Measurements from ENCODE around the gene RANBP2.
"Not testable (repeated sequence)": the region's sequence is repeated elsewhere in the genome, so short reads cannot be mapped to it uniquely, and the experiment has no call there.

RANBP2 gene

DNA sequence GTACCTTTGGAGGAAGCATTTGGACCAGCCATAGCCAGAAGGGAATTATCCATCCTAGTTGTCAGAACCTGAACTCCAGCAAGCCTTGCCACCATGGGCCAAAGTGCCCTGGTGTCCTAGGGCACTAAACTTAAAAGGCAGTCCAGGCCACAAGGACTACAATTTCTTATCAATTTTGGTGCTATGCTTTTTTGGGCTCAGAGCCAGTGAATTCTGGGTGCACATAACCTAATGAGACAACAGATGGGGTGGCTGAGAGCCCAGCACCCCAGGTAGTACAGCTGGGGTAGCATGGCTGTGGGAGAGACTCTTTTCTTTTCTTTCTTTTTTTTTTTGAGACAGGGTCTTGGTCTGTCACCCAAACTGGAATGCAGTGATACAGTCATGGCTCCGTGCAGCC, 14.4 kb upstream of the RANBP2 start:
- H3K36me3 ChIP-seq (ENCODE audit: control insufficient read depth, insufficient read depth, low read length) = no peaks in the 10 kb centered on the region
- no peak overlapping the region for H3K9ac ChIP-seq (ENCODE audit: low read length)
- no peak overlapping the region for H3K27ac ChIP-seq (ENCODE audit: low read depth, low read length)
- no peaks in the 10 kb centered on the region for H3K27me3 ChIP-seq (ENCODE audit: control insufficient read depth, insufficient read depth, low read length)
- no peak overlapping the region for H3K4me3 ChIP-seq (ENCODE audit: low read length)
- H3K4me1 ChIP-seq (ENCODE audit: control insufficient read depth, insufficient read depth, low read length) = no peaks in the 10 kb centered on the region

DNA sequence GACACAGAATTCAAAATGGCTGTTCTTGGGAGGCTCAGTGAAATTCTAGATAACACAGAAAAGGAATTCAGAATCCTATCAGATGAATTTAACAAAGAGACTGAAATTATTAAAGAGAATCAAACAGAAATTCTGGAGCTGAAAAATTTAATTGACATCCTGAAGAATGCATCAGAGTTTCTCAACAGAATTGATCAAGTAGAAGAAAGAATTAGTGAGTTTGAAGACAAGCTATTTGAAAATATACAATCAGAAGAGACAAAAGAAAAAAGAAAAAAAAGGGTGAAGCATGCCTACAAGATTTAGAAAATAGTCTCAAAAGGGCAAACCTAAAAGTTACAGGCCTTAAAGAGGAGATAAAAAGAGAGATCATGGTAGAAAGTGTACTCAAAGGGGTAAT, 12.0 kb upstream of the RANBP2 start:
- no peak overlapping the region for H3K4me3 ChIP-seq (ENCODE audit: low read length)
- no peaks in the 10 kb centered on the region for H3K27me3 ChIP-seq (ENCODE audit: control insufficient read depth, insufficient read depth, low read length)
- H3K27ac ChIP-seq (ENCODE audit: low read depth, low read length) = no peak overlapping the region
- H3K9ac ChIP-seq (ENCODE audit: low read length) = no peak overlapping the region
- no peaks in the 10 kb centered on the region for H3K4me1 ChIP-seq (ENCODE audit: control insufficient read depth, insufficient read depth, low read length)
- no peaks in the 10 kb centered on the region for H3K36me3 ChIP-seq (ENCODE audit: control insufficient read depth, insufficient read depth, low read length)

DNA sequence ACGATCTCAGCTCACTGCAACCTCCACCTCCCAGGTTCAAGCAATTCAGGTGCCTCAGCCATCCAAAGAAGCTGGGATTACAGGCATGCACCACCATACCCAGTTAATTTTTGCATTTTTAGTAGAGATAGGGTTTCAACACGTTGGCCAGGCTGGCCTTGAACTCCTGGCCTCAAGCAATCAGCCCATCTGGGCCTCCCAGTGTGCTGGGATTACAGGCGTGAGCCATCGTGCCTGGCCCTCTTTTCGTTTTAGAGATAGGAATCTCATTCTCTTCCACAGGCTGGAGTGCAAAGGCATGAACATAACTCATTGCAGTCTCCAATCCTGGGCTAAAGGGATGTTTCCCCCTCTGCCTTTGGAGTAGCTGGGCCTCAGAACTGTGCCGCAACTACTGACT, 2.3 kb upstream of the RANBP2 start:
- H3K27ac ChIP-seq (ENCODE audit: low read depth, low read length); H3K27me3 ChIP-seq (ENCODE audit: control insufficient read depth, insufficient read depth, low read length): not testable (repeated sequence)

DNA sequence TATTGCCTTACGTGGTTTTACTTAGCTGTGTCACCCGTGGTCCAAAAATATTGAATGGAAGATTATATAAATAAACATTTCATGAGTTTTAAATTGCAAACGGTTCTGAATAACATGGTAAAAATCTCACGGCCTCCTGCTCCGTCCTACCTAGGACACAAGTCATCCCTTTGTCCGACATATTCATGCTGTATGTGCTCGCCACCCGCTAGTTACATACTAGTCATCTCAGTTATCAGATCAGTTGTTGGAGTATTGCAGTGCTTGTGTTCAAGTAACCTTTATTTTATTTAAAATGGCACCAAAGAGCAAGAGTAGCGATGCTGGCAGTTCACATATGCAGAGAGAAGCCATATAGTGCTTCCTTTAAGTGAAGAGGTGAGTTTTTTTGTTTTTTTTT, 6.8 kb downstream of the RANBP2 start:
- not testable (repeated sequence) for H3K4me3 ChIP-seq (ENCODE audit: low read length); H3K27ac ChIP-seq (ENCODE audit: low read depth, low read length); H3K4me1 ChIP-seq (ENCODE audit: control insufficient read depth, insufficient read depth, low read length); H3K36me3 ChIP-seq (ENCODE audit: control insufficient read depth, insufficient read depth, low read length); H3K9ac ChIP-seq (ENCODE audit: low read length); H3K27me3 ChIP-seq (ENCODE audit: control insufficient read depth, insufficient read depth, low read length)

More for the DNA sequence above, 2.3 kb upstream of the RANBP2 start:
- H3K4me1 ChIP-seq (ENCODE audit: control insufficient read depth, insufficient read depth, low read length); H3K9ac ChIP-seq (ENCODE audit: low read length); H3K4me3 ChIP-seq (ENCODE audit: low read length); H3K36me3 ChIP-seq (ENCODE audit: control insufficient read depth, insufficient read depth, low read length): not testable (repeated sequence)

DNA sequence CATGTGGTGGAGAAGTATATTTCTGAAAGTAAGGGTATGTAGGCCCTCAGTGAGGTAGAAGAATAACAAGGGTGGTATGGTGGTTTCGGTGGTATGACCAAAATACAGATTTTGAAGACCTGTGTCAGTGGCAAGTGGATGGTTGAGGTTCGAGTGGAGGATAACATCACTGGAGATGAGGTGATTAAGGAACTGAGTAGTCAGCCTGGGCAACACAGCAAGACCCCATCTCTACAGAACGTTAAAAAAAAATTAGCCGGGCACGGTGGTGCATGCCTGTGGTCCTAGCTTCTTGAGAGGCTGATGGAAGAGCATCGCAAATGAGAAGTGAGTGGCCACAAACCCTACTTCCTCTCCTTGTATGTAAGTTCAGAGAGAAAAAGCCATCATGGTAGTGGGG, 15.4 kb downstream of the RANBP2 start:
- H3K9ac ChIP-seq (ENCODE audit: low read length) = not testable (repeated sequence)

DNA sequence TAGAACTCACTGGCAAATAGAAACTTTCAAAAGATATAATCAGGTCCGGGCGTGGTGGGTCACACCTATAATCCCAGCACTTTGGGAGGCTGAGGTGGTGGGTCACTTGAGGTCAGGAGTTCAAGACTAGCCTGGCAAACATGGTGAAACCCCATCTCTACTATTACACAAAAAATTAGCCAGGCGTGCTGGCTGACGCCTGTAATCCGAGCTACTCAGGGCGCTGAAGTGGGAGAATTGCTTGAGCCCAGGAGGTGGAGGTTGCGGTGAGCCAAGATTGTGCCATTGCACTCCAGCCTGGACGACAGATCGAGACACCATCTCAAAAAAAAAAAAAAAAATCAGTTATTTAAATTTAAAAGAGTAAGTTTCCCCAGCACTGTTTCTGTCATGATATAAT, 38.7 kb downstream of the RANBP2 start:
- not testable (repeated sequence) for H3K4me3 ChIP-seq (ENCODE audit: low read length); H3K27ac ChIP-seq (ENCODE audit: low read depth, low read length); H3K36me3 ChIP-seq (ENCODE audit: control insufficient read depth, insufficient read depth, low read length); H3K27me3 ChIP-seq (ENCODE audit: control insufficient read depth, insufficient read depth, low read length); H3K4me1 ChIP-seq (ENCODE audit: control insufficient read depth, insufficient read depth, low read length); H3K9ac ChIP-seq (ENCODE audit: low read length)

More for the DNA sequence above, 15.4 kb downstream of the RANBP2 start:
- H3K4me3 ChIP-seq (ENCODE audit: low read length); H3K27ac ChIP-seq (ENCODE audit: low read depth, low read length); H3K36me3 ChIP-seq (ENCODE audit: control insufficient read depth, insufficient read depth, low read length); H3K4me1 ChIP-seq (ENCODE audit: control insufficient read depth, insufficient read depth, low read length); H3K27me3 ChIP-seq (ENCODE audit: control insufficient read depth, insufficient read depth, low read length): not testable (repeated sequence)

DNA sequence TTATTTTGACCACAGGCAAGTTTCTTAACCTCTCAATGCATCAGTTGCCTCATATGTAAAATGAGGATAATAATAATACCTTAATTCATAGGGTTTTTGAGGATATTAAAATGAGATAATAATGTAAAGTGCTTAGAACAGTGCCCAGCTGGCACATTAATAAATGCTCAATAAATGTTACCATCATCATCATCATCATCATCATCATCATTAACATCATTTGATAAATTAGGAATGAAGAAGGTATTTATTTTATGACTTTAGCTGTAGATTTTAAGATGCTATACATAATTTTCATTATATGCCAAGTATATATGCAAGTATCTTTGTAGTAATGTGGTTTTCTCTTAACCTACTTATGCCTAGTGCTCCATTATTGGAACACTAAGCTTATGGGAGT, 43.3 kb downstream of the RANBP2 start:
- not testable (repeated sequence) for H3K4me1 ChIP-seq (ENCODE audit: control insufficient read depth, insufficient read depth, low read length); H3K9ac ChIP-seq (ENCODE audit: low read length); H3K27me3 ChIP-seq (ENCODE audit: control insufficient read depth, insufficient read depth, low read length); H3K27ac ChIP-seq (ENCODE audit: low read depth, low read length); H3K4me3 ChIP-seq (ENCODE audit: low read length)
- peaks cover 23% of the 10 kb centered on the region for H3K36me3 ChIP-seq (ENCODE audit: control insufficient read depth, insufficient read depth, low read length)

DNA sequence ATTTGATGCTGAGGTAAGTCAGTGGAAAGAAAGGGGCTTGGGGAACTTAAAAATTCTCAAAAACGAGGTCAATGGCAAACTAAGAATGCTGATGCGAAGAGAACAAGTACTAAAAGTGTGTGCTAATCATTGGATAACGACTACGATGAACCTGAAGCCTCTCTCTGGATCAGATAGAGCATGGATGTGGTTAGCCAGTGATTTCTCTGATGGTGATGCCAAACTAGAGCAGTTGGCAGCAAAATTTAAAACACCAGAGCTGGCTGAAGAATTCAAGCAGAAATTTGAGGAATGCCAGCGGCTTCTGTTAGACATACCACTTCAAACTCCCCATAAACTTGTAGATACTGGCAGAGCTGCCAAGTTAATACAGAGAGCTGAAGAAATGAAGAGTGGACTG, 47.4 kb downstream of the RANBP2 start:
- peaks cover 19% of the 10 kb centered on the region for H3K36me3 ChIP-seq (ENCODE audit: control insufficient read depth, insufficient read depth, low read length)
- not testable (repeated sequence) for H3K27ac ChIP-seq (ENCODE audit: low read depth, low read length); H3K4me3 ChIP-seq (ENCODE audit: low read length); H3K27me3 ChIP-seq (ENCODE audit: control insufficient read depth, insufficient read depth, low read length); H3K4me1 ChIP-seq (ENCODE audit: control insufficient read depth, insufficient read depth, low read length); H3K9ac ChIP-seq (ENCODE audit: low read length)

DNA sequence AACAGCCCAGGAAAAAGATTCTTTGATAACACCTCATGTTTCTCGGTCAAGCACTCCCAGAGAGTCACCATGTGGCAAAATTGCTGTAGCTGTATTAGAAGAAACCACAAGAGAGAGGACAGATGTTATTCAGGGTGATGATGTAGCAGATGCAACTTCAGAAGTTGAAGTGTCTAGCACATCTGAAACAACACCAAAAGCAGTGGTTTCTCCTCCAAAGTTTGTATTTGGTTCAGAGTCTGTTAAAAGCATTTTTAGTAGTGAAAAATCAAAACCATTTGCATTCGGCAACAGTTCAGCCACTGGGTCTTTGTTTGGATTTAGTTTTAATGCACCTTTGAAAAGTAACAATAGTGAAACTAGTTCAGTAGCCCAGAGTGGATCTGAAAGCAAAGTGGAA, 48.6 kb downstream of the RANBP2 start:
- not testable (repeated sequence) for H3K27ac ChIP-seq (ENCODE audit: low read depth, low read length)

DNA sequence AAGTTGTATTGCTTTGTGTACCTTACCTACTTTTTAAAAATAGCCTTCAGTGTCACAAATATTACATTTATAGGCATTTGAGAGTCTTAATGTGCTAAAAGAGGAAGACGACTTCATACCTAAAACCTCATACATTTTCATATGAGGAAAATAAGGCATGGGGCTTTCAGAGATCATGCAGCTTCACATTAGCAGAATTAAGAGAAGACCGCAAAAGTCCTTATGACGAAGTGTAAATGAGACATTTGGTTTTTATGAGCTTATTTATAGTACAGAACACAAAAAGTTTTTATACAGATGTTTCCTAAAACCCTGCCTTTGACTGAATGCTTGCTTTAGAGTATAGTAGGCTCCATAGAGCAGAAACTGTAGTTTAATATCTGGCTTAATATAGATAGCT, 57.2 kb downstream of the RANBP2 start:
- Histone ChIP-seq H3K27ac (ENCODE audit: low read depth, low read length) (no peak overlapping the region), H3K27me3 (ENCODE audit: control insufficient read depth, insufficient read depth, low read length) (no peaks in the 10 kb centered on the region), H3K4me3 (ENCODE audit: low read length) (no peak overlapping the region), H3K4me1 (ENCODE audit: control insufficient read depth, insufficient read depth, low read length) (no peaks in the 10 kb centered on the region), H3K36me3 (ENCODE audit: control insufficient read depth, insufficient read depth, low read length) (peaks cover 9% of the 10 kb centered on the region), H3K9ac (ENCODE audit: low read length) (no peak overlapping the region)

More for the DNA sequence above, 48.6 kb downstream of the RANBP2 start:
- not testable (repeated sequence) for H3K4me1 ChIP-seq (ENCODE audit: control insufficient read depth, insufficient read depth, low read length); H3K4me3 ChIP-seq (ENCODE audit: low read length); H3K9ac ChIP-seq (ENCODE audit: low read length); H3K27me3 ChIP-seq (ENCODE audit: control insufficient read depth, insufficient read depth, low read length)
- H3K36me3 ChIP-seq (ENCODE audit: control insufficient read depth, insufficient read depth, low read length) = peaks cover 19% of the 10 kb centered on the region

DNA sequence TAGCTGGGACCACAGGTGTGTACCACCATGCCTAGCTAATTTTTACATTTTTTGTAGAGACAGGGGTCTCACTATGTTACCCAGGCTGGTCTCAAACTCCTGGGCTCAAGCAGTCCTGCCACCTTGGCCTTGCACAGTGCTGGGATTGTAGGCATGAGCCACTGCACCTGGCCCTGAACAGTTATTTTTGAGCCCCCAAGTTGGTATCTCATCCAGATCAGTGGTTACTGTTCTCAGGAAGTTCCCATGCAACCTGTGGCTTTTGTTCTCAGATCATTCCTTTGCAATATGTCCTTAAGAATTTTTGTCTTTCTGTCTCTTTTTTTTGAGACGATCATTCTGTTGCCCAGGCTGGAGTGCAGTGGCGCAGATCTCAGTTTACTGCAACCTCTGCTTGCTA, 59.6 kb downstream of the RANBP2 start:
- Histone ChIP-seq H3K4me1 (ENCODE audit: control insufficient read depth, insufficient read depth, low read length) (no peaks in the 10 kb centered on the region), H3K36me3 (ENCODE audit: control insufficient read depth, insufficient read depth, low read length) (peaks cover 16% of the 10 kb centered on the region), H3K9ac (ENCODE audit: low read length) (no peak overlapping the region), H3K27me3 (ENCODE audit: control insufficient read depth, insufficient read depth, low read length) (no peaks in the 10 kb centered on the region), H3K4me3 (ENCODE audit: low read length) (no peak overlapping the region), H3K27ac (ENCODE audit: low read depth, low read length) (no peak overlapping the region)

DNA sequence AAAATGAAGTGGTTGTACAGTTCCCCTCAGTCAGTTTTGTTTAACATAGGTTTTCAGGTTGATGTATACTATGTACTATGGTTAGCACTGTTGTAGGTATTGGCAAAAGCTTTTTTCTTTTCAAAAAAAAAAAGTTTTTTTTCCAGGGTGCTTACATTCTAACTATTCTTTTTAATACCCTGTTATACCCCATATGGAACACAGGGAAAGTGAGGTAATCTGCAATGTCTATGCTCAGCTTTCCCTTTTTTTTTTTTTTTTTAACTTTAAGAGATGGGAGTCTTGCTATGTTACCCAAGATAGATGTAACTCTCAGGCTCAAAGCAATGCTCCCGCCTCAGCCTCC, 66.7 kb downstream of the RANBP2 start:
- Histone ChIP-seq H3K9ac (ENCODE audit: low read length) (no peak overlapping the region), H3K27me3 (ENCODE audit: control insufficient read depth, insufficient read depth, low read length) (no peaks in the 10 kb centered on the region), H3K27ac (ENCODE audit: low read depth, low read length) (peak overlapping the region; percentile 44)

DNA sequence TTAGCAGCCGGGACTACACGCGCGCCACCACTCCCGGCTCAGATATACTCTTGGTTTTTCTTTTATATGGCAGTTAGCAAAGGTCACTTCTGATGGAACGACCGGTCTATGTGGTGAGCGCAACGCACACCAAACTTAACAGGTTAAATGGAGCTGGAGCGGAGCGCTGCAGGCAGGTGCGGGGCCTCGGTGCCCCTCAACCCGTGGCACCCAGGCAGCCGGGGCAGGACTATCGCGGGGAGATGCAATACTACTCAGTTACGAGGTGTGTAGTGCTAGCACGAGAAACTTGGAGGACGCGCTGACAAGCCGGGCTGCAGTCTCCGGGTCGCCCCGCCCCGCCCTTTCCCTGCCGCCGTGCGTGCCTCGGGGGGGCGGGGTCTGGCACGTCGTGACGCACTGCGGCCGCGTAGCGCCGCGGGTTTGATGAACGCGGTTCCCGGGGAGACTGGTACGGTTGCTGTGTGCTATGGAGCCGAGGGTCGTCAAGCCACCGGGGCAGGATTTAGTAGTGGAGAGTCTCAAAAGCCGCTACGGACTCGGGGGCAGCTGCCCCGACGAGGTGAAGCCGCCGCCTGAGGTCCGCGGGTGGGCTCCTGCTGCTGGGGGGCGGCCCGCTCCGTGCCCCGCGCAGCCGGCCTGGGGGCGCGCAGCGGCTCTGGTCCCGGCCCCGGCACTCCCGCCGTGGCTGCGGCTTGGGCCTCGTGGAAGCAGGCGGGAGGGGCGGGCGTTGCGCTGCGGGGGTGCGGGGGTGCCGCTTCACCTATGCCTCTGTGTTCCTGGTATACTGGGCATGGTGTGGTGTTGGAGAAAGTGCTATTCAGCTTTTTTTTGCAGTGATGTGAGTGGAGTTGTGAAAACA, 67.3 kb downstream of the RANBP2 start, which contains the start of gene CCDC138:
TSS of gene CCDC138 (plus strand) at position 418 of the 862 bp plus-strand sequence. CDS start at position 470, 52 bp downstream.
- Histone ChIP-seq H3K36me3 (ENCODE audit: control insufficient read depth, insufficient read depth, low read length) (peaks cover 7% of the 10 kb centered on the region), H3K27ac (ENCODE audit: low read depth, low read length) (peak within 1 kb of the TSS; percentile 44), H3K27me3 (ENCODE audit: control insufficient read depth, insufficient read depth, low read length) (no peaks in the 10 kb centered on the region), H3K4me1 (ENCODE audit: control insufficient read depth, insufficient read depth, low read length) (peaks cover 3% of the 10 kb centered on the region), H3K9ac (ENCODE audit: low read length) (no peak within 1 kb of the TSS), H3K4me3 (ENCODE audit: low read length) (peak within 1 kb of the TSS; percentile 92)

More for the DNA sequence above, 66.7 kb downstream of the RANBP2 start:
- peaks cover 3% of the 10 kb centered on the region for H3K4me1 ChIP-seq (ENCODE audit: control insufficient read depth, insufficient read depth, low read length)
- H3K4me3 ChIP-seq (ENCODE audit: low read length) = peak overlapping the region; percentile 92
- peaks cover 7% of the 10 kb centered on the region for H3K36me3 ChIP-seq (ENCODE audit: control insufficient read depth, insufficient read depth, low read length)

Measured in rectal smooth muscle tissue (tissue), 1 donor.